Liver (tissue), 3 donors: ENCODE results near the gene SGF29.

ENCODE experiments used
- CTCF ChIP-seq: fragments of 150-350 bp; IDR thresholded peaks from 2 replicates; pipeline ENCODE4 v1.5.1; 2017; ENCODE audit warnings: improper control_type of control experiment, low read depth, low read length; ENCODE audit not compliant: missing input control
- EGR1 ChIP-seq, 2 donors: IDR thresholded peaks; 2 replicates each; pipeline ENCODE4 v1.6.1; 2016 to 2018; ENCODE audit warnings: antibody characterized with exemption in 2 of 2, low read depth in 2 of 2
- FOXA1 ChIP-seq: IDR thresholded peaks from 2 replicates; pipeline ENCODE4 v1.6.1; 2016; ENCODE audit warnings: antibody characterized with exemption
- GABPA ChIP-seq, 2 donors: IDR thresholded peaks in 1 of 2; conservative IDR thresholded peaks in 1 of 2; 2 replicates each; pipeline ENCODE4 v1.6.1; 2016; ENCODE audit warnings: antibody characterized with exemption in 2 of 2, mild to moderate bottlenecking in 1 of 2, moderate library complexity in 1 of 2
- MAX ChIP-seq: IDR thresholded peaks from 2 replicates; pipeline ENCODE4 v1.6.1; 2016; ENCODE audit warnings: antibody characterized with exemption
- REST ChIP-seq: IDR thresholded peaks from 2 replicates; pipeline ENCODE4 v1.6.1; 2016; ENCODE audit warnings: antibody characterized with exemption, mild to moderate bottlenecking
- SP1 ChIP-seq: IDR thresholded peaks from 2 replicates; pipeline ENCODE4 v1.6.1; 2018; ENCODE audit warnings: antibody characterized with exemption, mild to moderate bottlenecking
- TAF1 ChIP-seq: conservative IDR thresholded peaks from 2 replicates; pipeline ENCODE4 v1.6.1; 2016; ENCODE audit warnings: antibody characterized with exemption, mild to moderate bottlenecking
- YY1 ChIP-seq: IDR thresholded peaks from 2 replicates; pipeline ENCODE4 v1.6.1; 2016; ENCODE audit warnings: antibody characterized with exemption, mild to moderate bottlenecking
- ZBTB33 ChIP-seq: IDR thresholded peaks from 2 replicates; pipeline ENCODE4 v1.6.1; 2016; ENCODE audit warnings: antibody characterized with exemption
- donor health status: healthy.
- donor health status: healthy.

- TF ChIP-seq TAF1 = no peak
- TF ChIP-seq MAX = no peak
- no peak for TF ChIP-seq CTCF
- no peak for TF ChIP-seq YY1
- no peak for TF ChIP-seq FOXA1
- TF ChIP-seq GABPA (IDR thresholded peaks at IDR 0.05 in 1 of 2, conservative IDR thresholded peaks at IDR 0.05 in 1 of 2) = no peak
- no peak for TF ChIP-seq SP1
- no peak for TF ChIP-seq REST
- TF ChIP-seq ZBTB33 = no peak
- no peak for TF ChIP-seq EGR1 (IDR thresholded peaks at IDR 0.05; ENCODE audit: low read depth in 2 of 2)
Observed at GRCh38 chr16:28569021-28569420, 15.3 kb downstream of the SGF29 start.
